ENCODE measurements around the gene TMEM185B.
A peak's percentile ranks its signal among the peaks of the same experiment; 100 is the strongest.

The TMEM185B gene

DNA sequence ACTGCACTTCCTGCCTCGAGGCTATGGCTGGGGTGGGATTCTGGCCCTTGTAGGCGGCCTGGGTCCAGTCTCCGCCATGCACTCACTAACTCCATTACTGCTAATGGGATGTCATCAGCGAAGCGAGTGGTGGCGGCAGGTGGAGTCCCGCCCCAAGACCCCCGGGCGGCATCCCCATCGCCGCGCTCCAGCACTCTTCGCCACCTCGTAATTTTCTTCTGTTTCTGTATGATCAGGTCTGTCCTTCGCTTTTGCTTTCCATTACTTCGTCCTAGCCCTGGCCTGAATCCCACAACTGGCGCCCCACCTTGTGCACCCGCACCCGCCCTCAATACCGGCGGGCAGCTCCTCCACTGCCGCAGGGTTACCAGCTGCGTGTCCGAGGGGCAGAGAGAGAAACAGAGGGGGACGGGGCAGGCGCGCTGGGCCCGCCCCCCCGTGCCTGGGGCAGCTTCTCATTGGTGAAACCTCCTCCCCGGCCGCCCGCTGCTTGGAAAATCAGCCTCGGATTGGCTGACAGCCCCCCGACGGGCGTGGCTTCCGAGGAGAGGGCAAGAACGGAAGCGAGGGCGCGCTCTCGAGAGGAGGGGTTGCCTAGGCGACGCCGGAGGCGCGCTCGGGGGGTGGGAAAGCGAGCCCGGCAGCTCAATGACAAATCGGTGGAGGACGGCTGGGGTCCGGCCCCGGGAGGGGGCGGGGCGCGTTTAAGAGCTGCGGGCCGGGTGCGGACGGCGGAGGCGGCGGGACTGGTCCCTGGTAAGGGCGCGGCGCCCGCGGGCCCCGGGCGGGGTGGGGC is 29.2 kb upstream of the TMEM185B start, which contains the start of gene RALB:
Gene RALB, plus strand, starts transcription at position 628 of the 796 bp plus-strand sequence. CDS start 25,813 bp downstream, outside the sequence.
- DNase-seq (ENCODE audit: extremely low read depth in 1 of 2, low read depth in 1 of 2) = peak; percentile 98 to 99

DNA sequence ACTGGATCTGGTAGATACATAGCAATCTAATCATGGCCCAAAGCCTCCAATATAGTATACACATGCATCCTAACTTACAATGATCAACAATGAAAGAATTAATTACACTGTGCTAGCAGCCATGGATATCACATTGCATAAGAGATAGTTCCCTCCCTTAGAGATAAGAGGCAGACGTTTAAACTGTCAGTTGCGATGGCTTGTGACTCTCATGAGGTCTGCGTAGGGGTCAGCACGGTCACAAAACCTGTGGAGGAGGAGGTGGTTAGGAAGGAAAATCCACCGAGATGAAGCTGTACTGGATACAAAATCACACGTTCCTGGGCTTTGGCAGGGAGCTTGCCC is 28.7 kb upstream of the TMEM185B start:
- DNase-seq (ENCODE audit: extremely low read depth in 1 of 2, low read depth in 1 of 2) = no peak

DNA sequence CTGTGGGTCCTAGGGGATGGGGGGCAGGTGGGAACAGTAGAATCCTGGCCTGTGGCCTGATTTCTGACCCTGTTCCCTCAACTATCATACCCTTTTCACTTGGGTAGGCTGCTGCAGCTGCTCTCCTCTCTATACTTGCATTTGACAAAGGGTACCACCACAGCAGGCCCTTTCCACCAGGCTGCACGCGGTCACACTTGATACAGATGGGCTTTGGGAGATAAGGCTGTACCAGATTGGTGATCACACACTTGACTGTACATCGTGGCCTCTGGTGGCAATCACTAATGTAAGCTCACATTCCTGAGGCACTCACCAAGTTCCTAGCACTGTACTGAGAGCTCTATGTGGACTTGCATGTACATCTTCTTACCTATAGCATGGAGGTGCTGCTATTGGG is 27.9 kb upstream of the TMEM185B start:
- DNase-seq (ENCODE audit: extremely low read depth in 1 of 2, low read depth in 1 of 2) = no peak

DNA sequence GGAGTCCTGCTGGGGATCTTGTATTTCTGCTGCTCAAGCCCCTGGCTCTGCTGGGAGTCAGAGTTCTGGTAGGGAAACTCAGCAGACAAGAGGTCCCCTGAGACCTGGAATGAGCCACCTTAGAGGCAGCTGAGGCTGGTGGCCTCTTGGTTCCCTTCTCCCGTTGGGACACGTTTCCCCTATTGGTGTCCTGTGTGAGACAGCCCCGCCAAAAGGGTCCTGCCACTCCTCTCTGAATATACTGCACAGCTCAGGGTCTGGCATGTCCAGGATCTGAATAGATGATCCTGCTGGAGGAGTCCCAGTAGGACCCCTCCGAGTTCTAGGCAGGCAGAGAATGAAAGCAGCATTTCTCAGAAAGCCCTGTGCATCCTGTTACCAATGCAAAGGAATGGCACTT is 27.4 kb upstream of the TMEM185B start:
- DNase-seq (ENCODE audit: extremely low read depth in 1 of 2, low read depth in 1 of 2) = no peak

DNA sequence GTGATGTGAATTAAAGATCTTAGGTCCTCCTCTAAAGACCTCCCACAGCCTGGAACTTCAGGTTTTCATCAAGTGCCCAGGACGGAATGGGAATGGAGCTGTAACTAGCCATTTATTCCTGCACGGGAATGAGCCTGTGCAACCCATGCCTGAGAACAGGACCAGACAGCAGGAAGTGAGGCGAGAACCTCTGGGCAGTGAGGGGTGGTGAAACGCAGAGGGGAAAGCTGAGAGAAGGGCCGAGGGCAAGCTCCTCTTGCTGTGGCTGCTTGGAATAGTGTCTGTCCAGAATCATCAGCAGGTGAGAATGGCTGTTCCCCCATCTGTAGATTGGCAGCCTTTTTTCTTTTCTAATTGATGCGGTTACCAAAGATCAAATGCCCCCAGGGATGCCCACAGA is 24.7 kb upstream of the TMEM185B start:
- no peak for DNase-seq (ENCODE audit: extremely low read depth in 1 of 2, low read depth in 1 of 2)

DNA sequence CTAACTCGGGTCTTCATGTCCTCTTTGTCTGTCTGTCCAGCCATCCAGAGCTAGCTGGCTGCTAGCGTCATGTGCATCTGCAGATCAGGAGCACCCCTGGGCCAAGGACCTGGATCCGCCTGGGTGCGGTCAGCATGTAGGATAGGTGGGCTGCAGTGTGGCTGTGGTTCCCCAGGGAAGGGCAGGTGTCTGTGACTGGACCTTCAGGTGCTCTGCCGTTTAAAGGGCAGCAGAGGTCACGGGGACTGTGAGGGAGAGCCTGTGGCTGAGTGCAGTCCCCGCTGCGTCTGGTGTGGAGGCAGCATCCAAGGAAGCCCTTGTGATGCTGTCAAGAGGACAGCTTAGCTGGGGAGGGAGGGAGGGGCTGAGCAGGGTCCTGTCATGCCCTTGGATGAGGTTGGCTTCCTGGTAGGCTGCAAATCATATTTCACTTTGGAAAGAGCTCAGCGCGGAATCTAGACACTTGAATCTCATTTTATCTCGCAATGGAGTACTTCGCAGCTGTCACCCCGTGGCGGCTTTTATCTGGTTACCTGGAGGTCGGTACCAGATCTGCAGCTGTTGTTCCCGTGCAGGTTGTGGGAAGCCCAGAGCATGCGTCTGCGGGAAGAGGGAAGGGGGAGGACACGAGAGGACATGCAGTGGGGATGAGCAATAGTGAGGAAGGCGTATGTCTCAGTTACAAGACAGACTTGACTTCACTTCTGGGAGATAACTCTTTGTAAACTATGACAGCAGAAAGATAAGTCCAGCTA is 23.5 kb upstream of the TMEM185B start:
- no peak for DNase-seq (ENCODE audit: extremely low read depth in 1 of 2, low read depth in 1 of 2)

DNA sequence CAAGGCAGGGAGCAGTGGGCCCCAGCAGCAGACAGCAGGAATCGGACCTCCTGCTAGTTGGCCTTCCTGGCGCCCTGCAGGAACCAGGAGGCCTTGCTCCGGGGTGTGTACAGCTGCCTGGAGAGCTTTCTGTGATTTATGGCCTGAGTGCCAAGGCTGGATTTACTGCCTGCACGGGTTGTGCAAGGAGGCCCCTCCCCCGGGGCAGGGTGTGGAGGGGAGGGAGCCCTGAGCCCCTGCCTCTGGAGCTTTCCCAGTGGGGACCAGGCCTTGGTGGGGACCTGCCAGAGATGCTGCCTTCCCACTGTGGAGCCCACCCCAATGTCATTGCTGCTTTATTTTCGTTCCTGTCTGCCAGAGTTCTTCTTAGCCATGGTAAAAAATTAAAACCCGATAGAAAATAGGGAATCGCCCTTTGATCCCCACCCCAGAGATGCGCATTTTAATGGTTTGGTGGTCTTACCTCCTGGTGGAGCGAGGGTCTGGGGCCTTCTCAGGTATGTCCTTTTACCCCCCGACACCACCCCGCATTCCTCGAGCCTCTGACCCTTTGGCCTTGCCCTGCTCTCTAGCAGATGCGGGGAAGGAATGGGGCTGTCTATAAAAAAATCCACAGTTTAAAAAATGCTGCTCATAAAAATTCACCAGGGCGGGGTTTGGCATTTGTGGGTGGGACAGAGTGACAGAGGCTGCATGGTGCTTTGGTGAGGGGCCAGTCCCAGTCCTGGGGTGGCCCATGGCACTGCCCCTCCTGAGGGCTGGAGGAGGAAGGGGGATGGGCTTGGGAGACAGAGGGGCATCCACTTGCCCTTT is 22.5 kb upstream of the TMEM185B start:
- DNase-seq (ENCODE audit: extremely low read depth in 1 of 2, low read depth in 1 of 2) = no peak

DNA sequence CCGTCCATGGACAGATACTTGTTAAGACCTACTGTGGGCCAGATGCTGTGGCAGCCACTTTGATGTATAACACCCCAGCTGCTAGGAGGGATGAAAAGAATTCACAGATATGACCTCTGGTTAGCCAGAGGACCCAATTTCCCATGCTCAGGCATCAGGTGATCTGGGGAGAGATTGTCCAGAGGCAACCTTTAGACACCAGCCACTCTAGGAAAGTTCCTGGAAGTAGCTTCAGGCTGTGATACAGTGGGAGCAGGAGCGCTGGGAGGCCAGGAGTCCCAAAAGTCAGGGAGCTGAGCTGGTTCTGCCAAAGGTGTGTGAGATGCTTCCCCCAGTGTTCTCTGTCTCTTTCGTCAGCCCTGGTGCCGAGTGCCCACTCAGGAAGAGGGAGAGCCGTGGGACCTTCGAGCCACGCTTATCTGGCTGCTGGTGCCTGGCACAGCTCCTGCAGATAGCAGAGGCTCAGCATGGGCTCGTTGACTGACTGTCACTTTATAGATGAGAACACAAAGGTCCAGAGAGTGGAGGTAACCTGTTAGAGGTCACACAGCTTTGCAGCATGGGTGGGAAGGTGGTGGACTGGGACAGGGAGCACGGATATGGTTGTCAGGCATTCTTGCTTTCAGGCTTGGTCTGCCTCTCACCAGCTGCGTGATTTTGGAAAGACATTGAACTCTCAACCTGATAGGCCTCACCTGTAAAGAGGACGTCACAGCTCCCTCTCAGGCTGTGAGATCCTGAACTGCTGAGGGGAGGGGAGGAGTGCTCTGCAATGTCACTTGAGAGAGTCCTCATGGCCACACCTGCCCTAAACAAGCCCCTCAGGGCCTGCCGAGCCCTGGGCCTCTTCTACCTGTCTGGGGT is 21.7 kb upstream of the TMEM185B start:
- no peak for DNase-seq (ENCODE audit: extremely low read depth in 1 of 2, low read depth in 1 of 2)

DNA sequence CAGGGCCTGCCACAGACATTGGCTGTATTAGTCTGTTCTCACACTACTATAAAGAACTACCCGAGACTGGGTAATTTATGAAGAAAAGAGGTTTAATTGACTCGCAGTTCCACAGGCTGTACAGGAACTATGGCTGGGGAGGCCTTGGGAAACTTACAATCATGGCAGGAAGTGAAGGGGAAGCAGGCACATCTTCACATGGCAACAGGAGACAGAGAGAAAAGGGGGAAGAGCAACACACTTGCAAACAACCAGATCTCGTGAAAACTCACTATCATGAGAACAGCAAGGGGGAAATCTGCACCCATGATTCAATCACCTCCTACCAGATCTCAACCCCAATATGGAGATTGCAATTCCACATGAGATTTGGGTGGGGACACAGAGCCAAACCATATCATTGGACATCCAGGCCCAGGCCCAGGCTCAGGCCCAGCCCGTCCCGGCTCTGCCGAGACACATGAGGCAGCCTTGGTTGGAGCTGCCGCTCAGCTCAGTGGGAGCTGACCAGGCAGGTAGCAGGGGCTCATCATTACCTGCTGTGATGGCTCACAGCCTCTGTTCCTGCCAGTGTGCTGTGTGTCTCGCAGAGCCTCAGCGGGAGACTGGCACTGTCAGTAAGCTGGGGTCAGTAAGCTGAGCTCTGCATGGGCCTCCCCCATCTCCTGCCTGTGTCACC is 20.8 kb upstream of the TMEM185B start:
- DNase-seq (ENCODE audit: extremely low read depth in 1 of 2, low read depth in 1 of 2) = no peak

DNA sequence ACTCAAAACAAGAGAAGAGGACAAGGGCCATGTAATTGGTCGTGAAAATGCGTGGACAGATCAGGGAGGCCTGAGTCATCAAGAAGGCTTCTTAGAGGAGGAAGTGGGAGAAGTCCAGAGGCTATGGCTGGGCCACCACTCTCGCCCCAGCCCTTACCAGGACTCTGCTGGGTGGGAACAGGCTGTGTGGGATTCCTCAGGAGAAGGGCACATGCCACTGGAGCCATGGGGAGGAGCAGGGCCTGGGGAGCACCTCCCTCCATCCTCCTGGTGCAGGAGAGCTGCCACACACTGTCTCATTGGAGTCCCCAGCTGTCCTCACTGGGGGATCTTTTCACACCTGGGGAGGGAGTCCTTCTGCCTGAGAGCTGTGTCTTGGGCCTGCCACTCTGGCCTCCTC is 20.0 kb upstream of the TMEM185B start:
- no peak for DNase-seq (ENCODE audit: extremely low read depth in 1 of 2, low read depth in 1 of 2)

DNA sequence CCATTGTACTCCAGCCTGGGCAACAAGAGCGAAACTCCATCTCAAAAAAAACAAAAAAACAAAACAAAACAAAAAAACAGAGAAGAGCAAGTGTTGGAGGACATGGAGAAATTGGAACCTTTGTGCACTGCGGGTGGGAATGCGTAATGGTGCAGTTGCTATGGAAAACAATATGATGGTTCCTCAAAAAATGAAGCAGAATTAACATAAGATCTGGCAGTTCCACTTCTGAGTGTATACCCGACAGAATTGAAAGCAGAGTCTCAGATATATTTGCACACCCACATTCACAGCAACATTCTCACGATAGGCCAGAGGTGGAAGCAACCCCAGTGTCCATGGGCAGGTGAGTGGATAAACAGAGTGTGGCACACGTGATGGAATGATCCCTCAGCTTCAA is 18.5 kb upstream of the TMEM185B start:
- DNase-seq (ENCODE audit: extremely low read depth in 1 of 2, low read depth in 1 of 2) = no peak

DNA sequence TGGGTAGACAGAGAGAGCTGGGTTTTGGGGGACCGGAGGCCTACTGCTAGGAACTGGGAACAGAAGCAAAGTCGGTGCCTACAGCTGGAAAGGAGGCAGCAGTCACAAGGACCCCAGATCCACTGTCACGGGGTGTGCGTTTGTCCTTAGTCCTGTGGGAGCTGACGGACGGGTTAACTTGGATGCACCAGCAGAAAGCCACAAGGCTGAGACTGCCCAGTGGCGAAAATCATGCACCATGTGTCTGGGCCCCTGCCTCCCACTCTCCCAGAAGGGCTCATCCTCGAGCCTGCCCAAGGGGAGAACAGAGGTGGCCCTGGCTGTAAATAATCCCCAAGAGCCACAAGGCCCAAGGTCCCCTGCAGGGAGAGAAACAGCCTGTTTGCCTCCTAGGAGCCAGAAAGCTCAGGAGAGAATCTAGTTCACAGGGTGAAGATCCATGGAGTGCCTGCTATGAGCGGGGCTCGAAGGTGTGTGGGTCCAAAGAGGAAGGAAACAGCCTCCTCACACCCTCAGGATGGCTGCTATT is 17.8 kb upstream of the TMEM185B start:
- DNase-seq (ENCODE audit: extremely low read depth in 1 of 2, low read depth in 1 of 2) = no peak

DNA sequence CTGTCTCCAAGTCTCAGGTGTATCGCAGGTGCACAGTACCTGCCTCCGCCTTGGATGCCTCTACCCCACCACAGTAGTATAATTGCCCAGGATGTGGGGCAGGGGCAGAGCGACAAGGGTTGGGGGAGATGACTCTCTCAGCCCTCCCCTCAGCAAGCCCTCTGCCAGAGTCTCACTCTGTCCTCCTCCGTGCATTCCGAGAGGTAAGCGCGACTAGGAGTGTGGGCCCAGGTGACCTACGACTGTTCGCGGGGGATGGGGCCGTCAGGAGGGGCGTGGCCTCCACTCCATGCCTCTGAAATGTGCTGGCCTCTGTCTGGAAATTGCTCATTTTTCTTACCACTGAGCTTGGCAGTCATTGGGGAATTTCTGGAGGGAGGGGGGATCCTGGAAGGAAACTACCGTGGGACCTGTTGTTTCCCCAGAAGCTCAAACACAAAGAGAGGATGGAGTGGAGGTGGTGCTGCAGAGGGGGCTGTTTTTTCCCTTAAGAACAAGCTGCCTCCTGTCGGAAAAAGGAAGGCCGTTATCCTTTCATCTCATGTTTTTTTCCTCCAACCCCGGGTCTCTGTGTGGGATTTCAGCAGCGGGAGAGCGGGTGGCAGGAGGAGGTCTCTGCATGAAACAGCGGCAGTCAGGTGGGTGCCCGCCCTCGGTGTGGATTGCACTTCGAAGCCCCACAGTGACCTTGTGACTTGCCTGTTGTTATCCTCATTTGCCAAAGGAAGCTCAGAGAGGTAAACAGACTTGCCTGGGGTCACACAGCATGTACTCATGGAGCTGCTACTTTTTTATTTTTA is 16.5 kb upstream of the TMEM185B start:
- no peak for DNase-seq (ENCODE audit: extremely low read depth in 1 of 2, low read depth in 1 of 2)

DNA sequence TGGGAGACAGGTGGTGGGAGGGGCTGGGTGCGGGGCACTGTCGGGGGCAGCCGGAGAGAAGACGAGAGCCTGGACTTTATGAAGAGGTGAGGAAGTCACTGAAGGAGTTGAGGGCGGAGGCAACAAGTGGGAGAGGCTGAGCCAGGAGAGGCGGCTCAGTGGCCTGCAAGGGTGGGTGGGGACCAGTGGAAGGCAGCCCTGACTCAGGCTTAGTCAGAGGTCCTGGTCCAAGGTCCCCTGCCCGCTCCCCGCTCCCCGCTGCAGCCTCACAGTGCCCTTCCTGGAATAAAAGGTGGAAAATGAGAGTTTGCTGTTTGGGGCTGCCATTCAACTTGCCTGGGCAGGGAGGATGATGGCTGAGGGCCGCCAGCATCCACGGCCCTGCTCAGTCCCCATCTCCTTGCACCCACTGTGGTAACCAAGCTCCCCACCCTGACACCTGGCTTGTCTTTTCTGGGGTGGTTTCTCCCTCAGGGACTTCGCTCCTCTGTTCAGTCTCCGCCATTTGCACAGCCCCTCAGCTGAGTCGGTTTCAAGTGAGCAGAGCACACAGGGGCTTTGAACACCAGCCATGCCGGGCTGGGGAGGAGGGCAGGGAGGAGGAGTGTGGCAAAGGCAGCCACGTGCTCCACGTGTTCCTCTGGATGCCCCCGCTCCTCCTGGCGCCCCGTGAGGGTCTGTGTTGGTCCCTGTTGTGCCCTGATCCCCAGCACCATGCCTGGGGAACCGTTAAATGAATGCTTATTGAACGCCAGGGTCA is 15.7 kb upstream of the TMEM185B start:
- no peak for DNase-seq (ENCODE audit: extremely low read depth in 1 of 2, low read depth in 1 of 2)

DNA sequence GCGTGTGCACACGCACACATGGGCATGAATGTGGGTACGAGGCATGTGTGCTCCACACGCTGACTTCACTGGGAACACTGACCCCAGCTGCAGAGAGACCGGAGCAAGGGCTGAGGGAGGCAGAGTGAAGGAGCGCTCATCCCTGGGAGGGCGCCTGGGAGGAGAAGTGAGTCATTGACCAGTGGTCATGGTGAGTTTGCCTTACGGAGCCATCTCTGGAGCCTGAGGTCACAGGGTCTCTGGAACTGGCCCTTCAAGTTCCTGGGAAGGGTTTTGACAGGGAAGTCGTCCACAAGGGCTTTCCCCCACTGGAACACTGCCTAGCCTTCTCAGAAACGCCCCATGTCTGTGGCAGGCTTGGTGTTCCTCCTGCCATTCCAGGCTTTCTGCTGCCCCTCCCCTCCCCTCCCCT is 14.3 kb upstream of the TMEM185B start:
- DNase-seq (ENCODE audit: extremely low read depth in 1 of 2, low read depth in 1 of 2) = no peak

DNA sequence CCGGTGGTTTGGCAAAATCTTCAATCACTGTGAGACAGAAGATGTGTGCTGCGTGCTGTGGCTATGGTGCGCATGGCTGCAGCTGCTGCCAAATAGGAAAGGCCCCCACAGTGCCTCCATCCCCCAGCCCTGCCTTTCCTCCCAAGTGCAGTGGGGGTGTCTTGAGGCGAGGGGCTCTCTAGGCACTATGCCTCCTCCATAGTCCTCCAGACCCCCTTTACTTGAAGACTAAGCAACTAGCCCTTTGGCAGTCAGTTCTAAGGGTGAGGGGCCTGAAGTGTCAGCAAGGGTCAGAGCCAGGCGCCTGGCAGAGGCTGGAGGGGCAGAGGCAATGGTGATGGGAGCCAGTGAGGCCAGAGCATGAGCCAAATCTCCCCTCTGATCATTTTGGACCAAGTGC is 13.6 kb upstream of the TMEM185B start:
- no peak for DNase-seq (ENCODE audit: extremely low read depth in 1 of 2, low read depth in 1 of 2)

DNA sequence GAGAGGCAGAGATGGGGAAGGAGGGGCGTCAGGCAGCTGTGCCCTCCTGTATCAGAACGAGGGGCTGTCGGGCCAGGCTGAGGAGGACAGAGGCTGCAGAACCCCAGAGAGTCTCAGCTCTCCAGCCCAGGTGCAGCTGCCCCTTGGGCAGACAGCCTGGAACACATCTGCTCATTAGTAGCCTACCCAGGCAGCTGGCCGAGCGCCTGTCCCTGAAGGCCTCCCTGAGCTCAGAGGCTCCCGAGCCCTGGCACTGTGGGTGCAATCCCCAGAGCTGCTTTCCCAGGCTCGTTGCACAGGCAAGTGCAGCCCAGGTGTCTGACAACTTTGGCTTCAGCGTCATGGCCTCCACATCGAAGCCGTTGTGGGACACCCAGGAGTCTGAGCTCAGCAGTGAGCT is 13.1 kb upstream of the TMEM185B start:
- no peak for DNase-seq (ENCODE audit: extremely low read depth in 1 of 2, low read depth in 1 of 2)

DNA sequence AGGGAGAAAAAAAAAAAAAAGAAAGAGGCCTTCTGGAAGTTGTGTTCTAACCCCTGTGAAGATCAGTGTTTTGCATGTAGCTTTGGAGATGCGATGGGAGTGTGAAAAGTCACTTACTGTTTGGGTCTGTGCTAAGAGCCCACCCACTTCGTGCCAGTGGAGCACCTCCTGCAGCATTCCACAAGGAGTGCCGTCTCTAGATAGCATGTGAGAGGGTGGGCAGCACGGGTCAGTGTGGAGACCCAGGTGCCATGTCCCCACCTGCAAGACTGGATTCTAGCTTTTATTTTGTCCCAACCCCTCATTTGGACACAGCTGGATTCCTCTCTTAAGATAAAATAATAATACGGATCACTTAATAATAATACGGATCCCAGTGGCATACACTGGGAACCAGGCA is 12.5 kb upstream of the TMEM185B start:
- DNase-seq (ENCODE audit: extremely low read depth in 1 of 2, low read depth in 1 of 2) = no peak
